HEK293T (cell line): Measurements from ENCODE around the gene RNF103.
"Not testable (repeated sequence)": the region's sequence is repeated elsewhere in the genome, so short reads cannot be mapped to it uniquely, and the experiment has no call there.

Experiments
- CTCF ChIA-PET: fragments of 350-600 bp; formaldehyde crosslinking; extraction: SDS; loops from one replicate; lab custom pipeline; 2021; ENCODE audit warnings: antibody characterized with exemption, inconsistent platforms; lab: Yijun Ruan, JAX
- POLR2A ChIA-PET: fragments of 350-600 bp; formaldehyde crosslinking; extraction: SDS; loops from one replicate; lab custom pipeline; 2020; ENCODE audit warnings: antibody characterized with exemption, inconsistent platforms; lab: Yijun Ruan, JAX
- DNase-seq: peaks from one replicate; pipeline ENCODE4 v3.0.0; 2012; ENCODE audit warnings: mixed read lengths; ENCODE audit errors: extremely low spot score
- ARNT ChIP-seq: fragments of 450-650 bp; IDR thresholded peaks from 2 replicates; pipeline ENCODE4 v1.6.1; 2017; ENCODE audit warnings: mild to moderate bottlenecking
- BHLHE40 ChIP-seq: fragments of 450-650 bp; IDR thresholded peaks from 2 replicates; pipeline ENCODE4 v1.6.1; 2016; ENCODE audit warnings: mild to moderate bottlenecking, moderate library complexity, borderline replicate concordance
- CTBP1 ChIP-seq: fragments of 450-650 bp; IDR thresholded peaks from 2 replicates; pipeline ENCODE4 v1.6.1; 2016; ENCODE audit warnings: borderline replicate concordance
- ELF4 ChIP-seq: fragments of 450-650 bp; IDR thresholded peaks from 2 replicates; pipeline ENCODE4 v1.6.1; 2017; ENCODE audit warnings: antibody characterized with exemption
- FOXA1 ChIP-seq: fragments of 450-650 bp; IDR thresholded peaks from 2 replicates; pipeline ENCODE4 v1.6.1; 2016; ENCODE audit warnings: mild to moderate bottlenecking
- FOXK2 ChIP-seq: fragments of 450-650 bp; IDR thresholded peaks from 2 replicates; pipeline ENCODE4 v1.6.1; 2016; ENCODE audit warnings: mild to moderate bottlenecking
- FOXM1 ChIP-seq: fragments of 450-650 bp; IDR thresholded peaks from 2 replicates; pipeline ENCODE4 v1.6.1; 2017; ENCODE audit warnings: mild to moderate bottlenecking, borderline replicate concordance
- HDGF ChIP-seq: fragments of 450-650 bp; IDR thresholded peaks from 2 replicates; pipeline ENCODE4 v1.6.1; 2017; ENCODE audit warnings: antibody characterized with exemption, borderline replicate concordance
- L3MBTL2 ChIP-seq: fragments of 450-650 bp; conservative IDR thresholded peaks from 2 replicates; pipeline ENCODE4 v1.6.1; 2016; ENCODE audit warnings: mild to moderate bottlenecking
- LEF1 ChIP-seq: fragments of 450-650 bp; IDR thresholded peaks from 2 replicates; pipeline ENCODE4 v1.6.1; 2017; ENCODE audit warnings: mild to moderate bottlenecking, borderline replicate concordance
- NFRKB ChIP-seq: fragments of 450-650 bp; IDR thresholded peaks from 2 replicates; pipeline ENCODE4 v1.6.1; 2016; ENCODE audit warnings: mild to moderate bottlenecking, moderate library complexity
- SP1 ChIP-seq: fragments of 450-650 bp; IDR thresholded peaks from 2 replicates; pipeline ENCODE4 v1.6.1; 2017
- SUZ12 ChIP-seq: fragments of 450-650 bp; IDR thresholded peaks from 2 replicates; pipeline ENCODE4 v1.6.1; 2016; ENCODE audit warnings: mild to moderate bottlenecking
- TARDBP ChIP-seq: fragments of 450-650 bp; IDR thresholded peaks from 2 replicates; pipeline ENCODE4 v1.6.1; 2016
- ZNF384 ChIP-seq: fragments of 450-650 bp; IDR thresholded peaks from 2 replicates; pipeline ENCODE4 v1.6.1; 2016
- TF ChIP-seq, protein P1 (sequence below): fragments of 450-650 bp; IDR thresholded peaks from 2 replicates; pipeline ENCODE4 v1.6.1; 2016

The RNF103 gene, protein sequence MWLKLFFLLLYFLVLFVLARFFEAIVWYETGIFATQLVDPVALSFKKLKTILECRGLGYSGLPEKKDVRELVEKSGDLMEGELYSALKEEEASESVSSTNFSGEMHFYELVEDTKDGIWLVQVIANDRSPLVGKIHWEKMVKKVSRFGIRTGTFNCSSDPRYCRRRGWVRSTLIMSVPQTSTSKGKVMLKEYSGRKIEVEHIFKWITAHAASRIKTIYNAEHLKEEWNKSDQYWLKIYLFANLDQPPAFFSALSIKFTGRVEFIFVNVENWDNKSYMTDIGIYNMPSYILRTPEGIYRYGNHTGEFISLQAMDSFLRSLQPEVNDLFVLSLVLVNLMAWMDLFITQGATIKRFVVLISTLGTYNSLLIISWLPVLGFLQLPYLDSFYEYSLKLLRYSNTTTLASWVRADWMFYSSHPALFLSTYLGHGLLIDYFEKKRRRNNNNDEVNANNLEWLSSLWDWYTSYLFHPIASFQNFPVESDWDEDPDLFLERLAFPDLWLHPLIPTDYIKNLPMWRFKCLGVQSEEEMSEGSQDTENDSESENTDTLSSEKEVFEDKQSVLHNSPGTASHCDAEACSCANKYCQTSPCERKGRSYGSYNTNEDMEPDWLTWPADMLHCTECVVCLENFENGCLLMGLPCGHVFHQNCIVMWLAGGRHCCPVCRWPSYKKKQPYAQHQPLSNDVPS

DNA sequence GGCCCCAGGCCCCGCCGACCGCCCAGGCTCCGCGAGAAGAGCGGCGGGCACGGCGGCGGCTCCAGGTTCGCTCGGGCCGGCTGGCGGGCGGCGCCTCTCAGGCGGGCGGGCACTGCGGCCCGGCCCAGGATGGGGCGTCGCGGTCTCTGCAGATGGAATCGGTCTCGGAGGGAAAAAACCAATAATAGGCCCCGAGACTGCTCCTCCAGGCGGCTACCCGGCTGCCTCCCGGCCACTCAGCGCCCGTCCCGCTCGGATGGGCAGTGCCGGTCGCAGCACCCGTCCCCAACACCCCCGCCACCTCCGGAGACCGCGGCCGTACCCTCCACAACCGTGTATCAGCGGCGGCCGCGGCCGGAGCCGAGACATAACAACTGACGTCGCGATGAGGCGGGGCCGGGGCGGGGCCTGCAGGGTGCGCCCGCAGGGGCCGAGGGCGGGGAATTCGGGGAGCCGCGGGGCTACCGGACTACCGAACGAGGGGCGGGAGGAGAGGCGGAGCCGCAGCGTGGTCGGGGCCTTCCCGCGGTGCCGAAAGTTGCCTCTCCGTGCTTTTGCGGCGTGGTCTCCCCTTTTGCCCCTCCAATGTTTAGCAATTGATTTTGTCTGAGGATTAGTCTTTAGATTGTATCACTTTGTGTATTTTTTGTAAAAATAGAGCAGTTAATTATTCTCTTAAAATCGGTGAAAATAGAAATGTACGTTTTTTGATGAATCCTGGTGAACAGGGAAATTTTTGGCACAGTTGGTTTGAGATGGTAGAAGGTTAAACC is at the start of gene RNF103:
TSS of gene RNF103 (minus strand) at position 372 of the 773 bp plus-strand sequence. CDS start 979 bp downstream, outside the sequence.
- peak; percentile 88 for DNase-seq
- POLR2A ChIA-PET, result no interaction called here
- TF ChIP-seq HDGF (no peak), L3MBTL2 (peak; percentile 89), FOXM1 (no peak), FOXK2 (no peak), ZNF384 (no peak)
- CTCF ChIA-PET, result no interaction called here

DNA sequence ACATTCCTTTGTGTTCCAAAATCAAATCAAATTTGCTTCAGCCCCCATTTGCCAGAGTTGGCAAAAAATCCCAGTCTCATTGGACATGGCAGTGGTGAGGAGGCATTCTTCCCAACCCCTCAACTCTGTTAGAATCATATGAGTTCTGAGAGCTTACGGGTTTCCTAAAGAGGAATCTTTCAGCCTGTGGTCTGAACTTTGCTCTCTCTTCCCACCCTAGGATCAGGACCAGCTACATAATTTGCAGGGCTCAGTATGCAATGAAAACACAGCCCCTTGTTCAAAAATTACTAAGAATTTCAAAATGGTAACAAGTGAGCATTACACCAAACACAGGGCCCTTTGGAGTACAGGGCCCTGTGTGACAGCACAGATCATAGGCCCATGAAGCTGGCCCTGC is 49.3 kb upstream of the RNF103 start:
- POLR2A ChIA-PET, result no interaction called here
- DNase-seq, result no peak
- CTCF ChIA-PET, result no interaction called here
- no peak for TF ChIP-seq L3MBTL2
- no peak for TF ChIP-seq ARNT
- TF ChIP-seq LEF1, result no peak
- TF ChIP-seq FOXM1, result no peak
- TF ChIP-seq HDGF, result no peak
- TF ChIP-seq ZNF384, result no peak
- no peak for TF ChIP-seq NFRKB
- no peak for TF ChIP-seq FOXK2
- no peak for TF ChIP-seq BHLHE40
- TF ChIP-seq TARDBP, result no peak
- TF ChIP-seq SUZ12, result no peak
- TF ChIP-seq FOXA1, result no peak
- TF ChIP-seq, protein P1, sequence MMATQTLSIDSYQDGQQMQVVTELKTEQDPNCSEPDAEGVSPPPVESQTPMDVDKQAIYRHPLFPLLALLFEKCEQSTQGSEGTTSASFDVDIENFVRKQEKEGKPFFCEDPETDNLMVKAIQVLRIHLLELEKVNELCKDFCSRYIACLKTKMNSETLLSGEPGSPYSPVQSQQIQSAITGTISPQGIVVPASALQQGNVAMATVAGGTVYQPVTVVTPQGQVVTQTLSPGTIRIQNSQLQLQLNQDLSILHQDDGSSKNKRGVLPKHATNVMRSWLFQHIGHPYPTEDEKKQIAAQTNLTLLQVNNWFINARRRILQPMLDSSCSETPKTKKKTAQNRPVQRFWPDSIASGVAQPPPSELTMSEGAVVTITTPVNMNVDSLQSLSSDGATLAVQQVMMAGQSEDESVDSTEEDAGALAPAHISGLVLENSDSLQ, result no peak
- TF ChIP-seq SP1, result no peak

DNA sequence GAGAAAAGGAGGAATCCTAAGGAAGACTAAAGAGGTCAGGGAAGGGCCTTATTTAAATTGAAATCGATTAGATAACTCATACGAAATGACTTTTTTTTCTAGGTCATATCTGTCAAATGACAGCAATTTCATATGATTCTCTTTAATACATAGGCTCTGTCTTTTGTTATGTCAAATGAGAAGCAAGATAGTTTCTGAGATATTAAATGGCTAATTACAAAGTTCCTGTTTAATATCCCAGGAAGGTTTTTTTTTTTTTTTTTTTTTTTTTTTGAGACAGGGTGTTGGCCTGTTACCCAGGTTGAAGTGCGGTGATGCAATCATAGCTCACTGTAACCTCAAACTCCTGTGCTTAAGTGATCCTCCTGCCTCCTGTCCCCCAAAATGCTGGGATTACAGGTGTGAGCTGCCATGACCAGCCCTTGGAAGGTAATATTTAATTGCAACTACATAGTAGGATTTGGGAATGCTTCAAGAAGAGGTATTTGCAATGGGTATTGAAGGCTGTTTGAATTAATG is 48.4 kb upstream of the RNF103 start:
- DNase-seq, result no peak
- no peak for TF ChIP-seq SUZ12
- no peak for TF ChIP-seq ELF4
- no peak for TF ChIP-seq FOXA1
- no peak for TF ChIP-seq LEF1
- no peak for TF ChIP-seq NFRKB
- no peak for TF ChIP-seq HDGF
- no peak for TF ChIP-seq FOXM1
- no peak for TF ChIP-seq FOXK2
- TF ChIP-seq ARNT, result no peak
- TF ChIP-seq, protein P1, result no peak
- no peak for TF ChIP-seq TARDBP
- TF ChIP-seq L3MBTL2, result no peak
- TF ChIP-seq SP1, result no peak
- no peak for TF ChIP-seq BHLHE40
- ChIA-PET CTCF (no interaction called here), POLR2A (no interaction called here)

DNA sequence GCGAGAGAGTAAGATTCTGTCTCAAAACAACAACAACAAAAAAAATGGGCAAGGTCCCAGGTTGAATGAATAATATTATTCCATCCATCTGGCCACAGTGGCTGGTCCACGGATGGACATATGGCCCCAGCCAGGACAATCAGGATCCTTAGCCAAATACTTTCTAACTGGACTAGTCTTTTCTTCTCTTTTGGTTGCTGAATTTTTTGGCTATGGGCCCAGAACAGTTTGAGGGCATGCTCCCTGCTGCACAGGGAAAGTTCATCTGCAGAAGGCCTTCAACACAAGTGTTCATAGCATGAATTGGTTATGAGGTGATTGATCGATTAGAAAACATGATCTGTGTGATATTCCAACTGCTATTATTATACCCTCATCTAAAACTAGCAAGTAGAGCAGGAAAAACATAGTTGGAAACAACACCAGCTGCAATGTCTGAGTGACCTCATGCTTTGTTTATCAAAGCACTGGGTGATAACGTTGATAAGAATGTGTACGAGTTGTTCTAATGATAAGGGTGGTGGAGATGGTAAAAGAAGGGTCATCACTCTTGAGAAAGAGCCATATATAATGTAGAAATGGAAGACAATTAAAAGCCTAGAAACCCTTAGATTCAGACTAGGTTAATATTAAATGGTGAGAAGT is 47.8 kb upstream of the RNF103 start:
- ChIA-PET POLR2A (no interaction called here), CTCF (no interaction called here)
- TF ChIP-seq SUZ12, result no peak
- no peak for TF ChIP-seq FOXM1
- TF ChIP-seq, protein P1, result no peak
- TF ChIP-seq FOXK2, result no peak
- TF ChIP-seq L3MBTL2, result no peak
- no peak for TF ChIP-seq LEF1
- no peak for TF ChIP-seq HDGF
- no peak for TF ChIP-seq BHLHE40
- TF ChIP-seq ZNF384, result no peak
- TF ChIP-seq ELF4, result no peak
- TF ChIP-seq ARNT, result no peak
- no peak for TF ChIP-seq SP1
- no peak for TF ChIP-seq FOXA1
- TF ChIP-seq TARDBP, result no peak
- no peak for TF ChIP-seq NFRKB
- no peak for TF ChIP-seq CTBP1
- DNase-seq, result no peak

DNA sequence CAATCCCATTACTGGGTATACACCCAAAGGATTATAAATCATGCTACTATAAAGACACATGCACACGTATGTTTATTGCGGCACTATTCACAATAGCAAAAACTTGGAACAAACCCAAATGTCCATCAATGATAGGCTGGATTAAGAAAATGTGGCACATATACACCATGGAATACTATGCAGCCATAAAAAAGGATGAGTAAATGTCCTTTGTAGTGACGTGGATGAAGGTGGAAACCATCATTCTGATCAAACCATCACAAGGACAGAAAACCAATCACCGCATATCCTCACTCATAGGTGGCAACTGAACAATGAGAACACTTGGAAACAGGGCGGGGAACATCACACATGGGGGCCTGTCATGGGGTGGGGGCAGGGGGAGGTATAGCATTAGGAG is 45.7 kb upstream of the RNF103 start:
- DNase-seq, POLR2A ChIA-PET, CTCF ChIA-PET: not testable (repeated sequence)
